C4-2B (cell line): ENCODE measurements around the gene UMAD1.

Experiments used
- H3K27ac ChIP-seq: fragments of 450-650 bp; 2 replicates; pipeline ENCODE4 v1.5.1; 2017
- ZFX ChIP-seq: fragments of 450-650 bp; IDR thresholded peaks from 2 replicates; pipeline ENCODE4 v1.6.1; 2017
- TF ChIP-seq, protein P1 (sequence below): fragments of 450-650 bp; conservative IDR thresholded peaks from 2 replicates; pipeline ENCODE4 v1.5.1; 2017; ENCODE audit warnings: mild to moderate bottlenecking

Gene UMAD1

DNA sequence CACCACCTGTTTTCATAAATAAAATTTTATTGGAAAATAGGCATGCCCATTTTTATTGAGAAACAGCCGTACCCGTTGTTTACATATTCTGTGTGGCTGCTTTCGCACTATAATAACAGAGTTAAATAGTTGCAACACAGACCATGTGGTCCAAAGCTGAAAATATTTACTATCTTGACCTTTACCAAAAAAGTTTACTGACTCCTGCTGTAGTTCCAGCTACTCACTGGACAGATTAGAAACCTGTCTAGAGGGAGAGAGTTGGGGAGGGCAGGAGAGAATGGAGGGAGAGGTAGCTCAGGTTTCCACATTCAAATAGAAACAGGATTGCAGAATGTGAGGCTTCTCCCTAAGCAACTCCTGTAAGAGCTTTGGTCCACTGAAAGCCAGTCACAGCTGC, 273.0 kb downstream of the UMAD1 start:
- H3K27ac ChIP-seq: no peak overlapping the region
- no peak for TF ChIP-seq ZFX
- TF ChIP-seq, protein P1, sequence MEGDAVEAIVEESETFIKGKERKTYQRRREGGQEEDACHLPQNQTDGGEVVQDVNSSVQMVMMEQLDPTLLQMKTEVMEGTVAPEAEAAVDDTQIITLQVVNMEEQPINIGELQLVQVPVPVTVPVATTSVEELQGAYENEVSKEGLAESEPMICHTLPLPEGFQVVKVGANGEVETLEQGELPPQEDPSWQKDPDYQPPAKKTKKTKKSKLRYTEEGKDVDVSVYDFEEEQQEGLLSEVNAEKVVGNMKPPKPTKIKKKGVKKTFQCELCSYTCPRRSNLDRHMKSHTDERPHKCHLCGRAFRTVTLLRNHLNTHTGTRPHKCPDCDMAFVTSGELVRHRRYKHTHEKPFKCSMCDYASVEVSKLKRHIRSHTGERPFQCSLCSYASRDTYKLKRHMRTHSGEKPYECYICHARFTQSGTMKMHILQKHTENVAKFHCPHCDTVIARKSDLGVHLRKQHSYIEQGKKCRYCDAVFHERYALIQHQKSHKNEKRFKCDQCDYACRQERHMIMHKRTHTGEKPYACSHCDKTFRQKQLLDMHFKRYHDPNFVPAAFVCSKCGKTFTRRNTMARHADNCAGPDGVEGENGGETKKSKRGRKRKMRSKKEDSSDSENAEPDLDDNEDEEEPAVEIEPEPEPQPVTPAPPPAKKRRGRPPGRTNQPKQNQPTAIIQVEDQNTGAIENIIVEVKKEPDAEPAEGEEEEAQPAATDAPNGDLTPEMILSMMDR: no peak

DNA sequence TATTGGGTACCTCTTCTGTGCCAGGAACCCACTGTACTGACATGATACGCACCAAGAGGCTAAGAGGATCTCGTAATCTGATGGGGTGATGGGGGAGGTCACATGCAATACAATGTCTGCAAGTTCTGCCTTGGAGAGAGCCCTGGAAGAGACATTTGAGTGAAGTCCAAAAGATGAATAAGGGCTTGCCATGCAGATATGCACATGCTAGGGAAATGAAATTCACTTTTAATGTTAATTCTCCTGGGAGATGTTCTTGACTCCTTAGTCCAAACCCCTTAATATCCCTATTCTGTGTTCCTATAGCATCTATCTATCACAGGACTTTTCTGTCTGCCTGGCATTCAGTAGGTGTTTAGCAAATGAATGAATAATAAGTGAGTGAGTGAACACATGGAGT, 274.0 kb downstream of the UMAD1 start:
- H3K27ac ChIP-seq: no peak overlapping the region
- TF ChIP-seq, protein P1: no peak
- TF ChIP-seq ZFX: no peak

DNA sequence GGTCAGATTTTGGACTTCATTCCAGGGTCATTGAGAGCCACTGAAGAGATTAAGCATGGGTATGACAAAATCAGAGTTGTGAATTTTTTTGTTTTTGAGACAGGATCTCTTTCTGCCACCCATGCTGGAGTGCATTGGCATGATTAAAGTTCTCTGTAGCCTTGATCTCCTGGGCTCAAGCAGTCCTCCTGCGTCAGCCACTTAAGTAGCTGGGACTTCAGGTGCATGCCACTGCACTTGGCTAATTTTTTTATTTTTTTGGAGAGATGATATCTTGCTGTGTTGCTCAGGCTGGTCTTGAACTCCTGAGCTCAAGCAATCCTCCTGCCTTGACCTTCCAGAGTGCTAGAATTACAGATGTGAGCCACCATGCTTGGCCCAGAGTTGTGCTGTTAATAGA, 275.5 kb downstream of the UMAD1 start:
- TF ChIP-seq ZFX: no peak
- TF ChIP-seq, protein P1: no peak
- no peak overlapping the region; the same call in 1 of the 2 replicates for H3K27ac ChIP-seq

DNA sequence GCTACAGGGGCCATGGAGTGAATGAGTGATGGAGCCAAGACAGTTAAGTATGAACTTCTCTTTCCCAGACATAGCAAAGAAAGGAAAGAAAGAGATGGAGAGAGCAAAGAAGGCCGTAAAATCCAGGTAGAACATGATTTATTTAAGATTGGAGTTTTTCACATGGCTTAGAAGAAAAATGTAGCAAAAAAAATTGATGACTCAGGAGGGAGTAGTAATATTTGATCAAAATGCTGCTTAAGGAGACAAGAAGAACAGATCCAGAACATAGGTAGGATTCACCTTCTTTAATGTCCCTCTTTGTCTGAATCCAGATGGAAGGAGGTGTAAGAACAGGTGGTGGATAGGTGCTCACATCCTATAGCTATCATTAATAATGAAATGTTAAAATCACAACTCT, 277.0 kb downstream of the UMAD1 start:
- TF ChIP-seq, protein P1: no peak
- no peak for TF ChIP-seq ZFX
- no peak overlapping the region for H3K27ac ChIP-seq

DNA sequence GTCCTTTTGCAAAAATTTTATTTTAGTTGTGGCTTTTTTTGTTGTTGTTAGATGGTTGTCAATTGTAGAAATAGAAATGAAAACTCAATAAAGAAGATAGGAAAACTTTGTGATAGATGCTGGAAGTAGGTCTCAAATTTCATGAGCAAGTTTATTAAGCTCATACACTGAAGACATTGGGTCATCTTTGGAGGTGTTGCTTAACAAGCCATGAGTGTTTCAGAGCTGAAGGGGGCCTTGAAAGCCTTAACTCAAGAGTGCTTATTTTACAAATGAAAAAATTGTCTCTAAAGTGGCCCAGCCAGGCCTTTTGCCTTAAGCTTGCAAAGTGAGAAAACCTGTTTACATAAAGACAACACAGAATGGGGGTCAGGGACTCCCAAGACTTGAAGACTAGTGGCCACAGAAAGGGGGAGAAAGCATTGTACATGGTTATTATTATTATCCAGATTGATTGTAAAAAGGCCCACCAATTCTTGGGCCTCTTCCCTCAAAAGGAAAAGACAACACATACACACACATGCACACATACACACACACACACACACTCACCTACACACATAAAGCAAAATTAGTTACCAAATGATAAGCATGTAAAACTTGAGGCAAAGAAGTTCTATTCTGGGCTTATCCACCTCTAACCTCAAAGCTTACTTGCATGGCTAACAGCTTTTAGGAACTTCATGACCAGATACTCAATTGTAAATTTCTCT, 278.3 kb downstream of the UMAD1 start:
- no peak overlapping the region for H3K27ac ChIP-seq
- TF ChIP-seq, protein P1: no peak
- TF ChIP-seq ZFX: no peak

DNA sequence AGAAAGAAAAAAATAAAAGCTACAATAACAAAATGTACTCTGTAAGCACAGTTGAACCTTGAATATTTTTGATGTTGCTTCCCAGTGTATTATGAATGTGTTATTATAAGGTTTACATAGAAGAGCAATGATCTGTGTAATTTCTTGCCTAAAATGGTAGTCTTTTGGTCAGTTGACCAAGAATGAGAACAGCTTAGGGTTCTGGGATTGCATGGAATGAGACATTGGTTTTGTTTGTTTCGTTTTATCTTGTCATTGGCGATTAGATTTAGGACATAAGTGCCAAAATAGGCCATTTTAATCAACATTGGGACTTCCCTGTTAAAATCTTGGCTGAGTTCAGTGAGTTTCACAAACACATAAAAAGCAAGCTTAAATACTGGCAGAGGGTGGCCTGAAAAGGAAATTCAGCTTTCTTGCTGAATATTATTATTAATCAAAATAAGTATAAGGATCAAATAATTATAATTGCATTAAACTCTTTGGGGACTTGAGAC, 278.9 kb downstream of the UMAD1 start:
- H3K27ac ChIP-seq: no peak overlapping the region
- TF ChIP-seq, protein P1: no peak
- TF ChIP-seq ZFX: no peak

DNA sequence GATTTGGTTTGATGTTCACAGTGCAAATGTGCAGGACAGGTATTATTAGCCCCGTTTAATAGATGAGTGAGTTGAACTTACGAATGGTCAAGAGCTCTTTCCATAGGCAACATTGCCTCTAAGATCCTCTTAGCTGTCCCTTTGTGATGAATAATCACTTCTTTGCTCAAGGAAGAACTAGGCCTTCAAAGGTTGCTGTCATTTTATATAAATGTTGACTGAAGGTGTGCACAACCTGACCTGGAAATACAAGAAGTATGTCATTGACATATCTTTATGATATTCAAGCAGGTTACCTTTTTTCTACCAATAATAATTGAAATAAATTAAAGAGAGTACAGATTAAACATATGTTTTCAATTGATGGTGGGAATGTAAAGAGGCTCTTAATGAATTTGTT, 279.5 kb downstream of the UMAD1 start:
- H3K27ac ChIP-seq: no peak overlapping the region
- TF ChIP-seq, protein P1: no peak
- TF ChIP-seq ZFX: no peak
